ENCODE results near the gene CDYL.

GRCh38 chr6:4942673-4943009 is 166.4 kb downstream of the CDYL start:
- TF ChIP-seq CTCF (conservative IDR thresholded peaks at IDR 0.05; ENCODE audit: low read depth, low read length): no peak
- no peak for TF ChIP-seq EZH2 (IDR thresholded peaks at IDR 0.05; ENCODE audit: low read length, unreplicated experiment)

Data from PC-3 (cell line).